HG02763 (cell line): Measurements from ENCODE around the gene ADAMTS8.

Experiments
- ATAC-seq: cut with Tn5 transposase; IDR thresholded peaks from one replicate; pipeline ENCODE4 v1.9.1; 2021; ENCODE audit warnings: mild to moderate bottlenecking, moderate library complexity; ENCODE audit not compliant: unreplicated experiment

Gene ADAMTS8

GRCh38 chr11:130403271-130403804, 25.1 kb downstream of the ADAMTS8 start:
- ATAC-seq = no peak

DNA sequence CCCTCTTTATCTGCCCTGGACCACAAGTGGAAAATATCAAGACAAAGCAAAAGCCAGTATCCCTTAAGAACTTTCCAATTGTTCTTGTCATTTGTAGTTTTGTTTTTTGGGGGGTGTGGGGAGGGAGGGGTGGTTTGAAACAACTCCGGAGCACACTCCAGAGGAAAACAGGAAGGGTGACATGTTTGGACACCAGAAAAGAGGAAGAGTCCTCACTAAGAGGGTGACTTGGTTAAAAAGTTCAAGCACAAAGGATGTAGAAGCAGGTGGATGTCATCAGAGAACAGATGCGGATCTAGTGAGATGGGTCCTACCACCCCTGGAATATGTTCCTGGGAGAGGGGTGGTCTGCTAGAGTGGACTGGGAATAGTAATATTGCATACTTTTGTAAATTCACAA, 25.8 kb downstream of the ADAMTS8 start:
- no peak for ATAC-seq

- ATAC-seq = no peak
These were observed 27.5 kb downstream of the ADAMTS8 start for GRCh38 chr11:130400781-130401483.

GRCh38 chr11:130399196-130399595, 29.2 kb downstream of the ADAMTS8 start:
- ATAC-seq = no peak

DNA sequence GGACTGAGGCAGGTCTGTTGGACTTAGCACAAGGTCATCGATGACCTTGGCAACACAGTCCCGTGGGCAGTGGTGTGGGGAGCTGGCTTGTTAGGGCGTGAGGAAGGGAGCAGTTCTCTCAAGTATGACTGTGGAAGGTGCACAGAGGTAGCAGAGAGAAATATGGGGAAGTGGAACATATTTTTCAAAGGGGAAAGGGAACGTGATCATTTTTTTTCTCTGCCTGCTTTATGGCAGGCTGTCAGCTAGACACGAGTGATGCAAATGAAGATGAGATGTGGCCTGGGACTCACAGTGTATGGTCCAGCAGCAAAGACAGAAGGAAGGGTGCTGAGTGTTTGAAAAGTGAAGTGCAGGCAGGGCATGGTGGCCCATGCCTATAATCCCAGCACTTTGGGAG, 30.6 kb downstream of the ADAMTS8 start:
- ATAC-seq = no peak

DNA sequence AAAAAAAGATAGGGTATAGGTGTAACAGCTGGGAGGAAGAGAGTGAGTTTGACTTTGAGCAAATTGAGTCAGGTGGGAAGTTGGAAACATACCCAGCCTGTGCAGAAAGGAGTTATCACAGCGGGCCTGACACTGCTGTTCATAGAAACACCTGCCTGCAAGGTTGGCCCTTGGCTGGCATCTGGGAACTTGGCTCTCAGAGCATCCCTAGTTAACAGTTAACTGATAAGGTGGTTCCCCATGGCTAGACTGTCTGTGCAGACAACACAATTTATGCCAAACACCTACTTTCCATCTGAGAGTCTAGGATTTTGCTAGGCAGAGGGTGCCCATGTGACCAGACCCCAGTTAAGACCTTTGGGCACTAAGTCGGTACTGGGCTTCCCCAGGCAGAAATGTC, 31.4 kb downstream of the ADAMTS8 start:
- no peak for ATAC-seq

- no peak for ATAC-seq
These were observed 33.8 kb downstream of the ADAMTS8 start for GRCh38 chr11:130394615-130395014.

DNA sequence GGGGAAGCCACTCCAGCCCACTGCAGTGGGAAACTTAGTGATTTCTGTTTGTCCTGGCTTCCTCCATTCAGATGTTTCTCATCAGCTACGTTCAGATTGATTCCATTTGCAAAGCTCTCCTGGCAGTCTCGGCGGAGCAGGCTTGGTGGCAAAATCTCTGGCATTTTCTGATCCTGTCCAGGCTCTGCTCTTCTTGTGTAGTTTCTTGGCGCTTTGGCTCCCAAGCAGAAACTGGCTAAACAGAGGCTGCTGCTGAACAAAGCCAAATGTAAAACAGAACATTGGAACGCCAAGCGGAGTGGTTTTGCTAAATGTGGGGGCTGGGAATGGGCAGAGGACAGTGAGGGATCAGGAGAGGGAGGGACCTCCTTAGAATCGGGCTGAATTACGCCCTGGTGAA, 36.7 kb downstream of the ADAMTS8 start:
- no peak for ATAC-seq

GRCh38 chr11:130390071-130390758, 38.2 kb downstream of the ADAMTS8 start:
- no peak for ATAC-seq

DNA sequence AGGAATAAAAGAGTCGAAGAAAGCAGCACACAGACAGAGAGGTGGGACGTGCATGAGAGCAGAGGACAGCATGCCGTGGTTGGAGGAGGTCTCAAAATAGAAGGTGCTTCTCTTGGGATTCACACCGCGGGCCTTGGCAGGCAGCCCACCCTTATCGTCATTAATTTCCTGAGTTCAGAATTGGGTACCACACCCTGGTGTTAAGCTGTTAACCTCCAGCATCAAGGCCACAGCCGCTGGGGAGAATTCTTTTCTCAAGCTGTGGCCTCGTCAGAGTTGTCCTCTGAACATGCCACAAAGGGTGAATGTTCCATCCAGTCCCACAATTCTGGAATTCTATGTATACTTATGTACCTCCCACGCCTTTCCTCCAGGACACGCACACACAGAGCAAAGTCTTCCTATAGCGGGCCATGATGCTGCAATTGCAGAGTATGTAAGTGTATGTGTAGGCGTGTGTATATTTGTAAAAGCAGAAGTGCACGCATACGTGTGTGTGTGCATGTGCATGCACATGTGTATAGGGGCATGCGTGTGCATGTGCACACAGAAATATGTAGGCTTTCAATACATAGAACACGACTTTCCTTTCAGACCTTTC, 39.0 kb downstream of the ADAMTS8 start:
- no peak for ATAC-seq

DNA sequence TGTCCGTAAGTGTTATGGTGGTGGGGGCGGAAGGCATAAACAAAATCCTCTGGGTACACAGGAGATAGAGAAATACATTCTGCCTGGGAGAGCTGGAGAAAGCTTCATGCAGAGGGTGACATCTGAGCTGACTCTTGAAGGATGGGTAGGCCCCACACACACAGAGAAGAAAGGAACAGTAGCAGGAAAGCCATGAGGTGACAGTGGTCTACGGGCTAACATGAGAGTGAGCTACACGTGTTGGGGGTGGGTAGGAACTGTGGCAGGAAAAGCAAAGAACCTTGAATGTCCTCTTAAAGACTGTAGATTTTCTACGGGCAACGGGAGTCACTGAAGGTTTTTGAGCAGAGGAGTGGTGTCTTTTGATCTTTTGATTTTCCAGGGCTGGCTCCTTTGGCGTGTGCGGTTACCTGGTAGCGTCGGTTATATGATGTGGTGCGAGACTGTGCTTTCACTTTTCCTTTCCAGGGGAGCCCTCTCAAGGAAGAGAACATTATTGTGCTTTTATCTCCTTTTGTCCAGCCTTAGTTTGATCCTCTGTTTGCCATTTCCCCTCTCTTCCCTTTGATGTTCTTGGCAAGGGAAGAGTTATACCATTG, 39.7 kb downstream of the ADAMTS8 start:
- ATAC-seq = no peak

DNA sequence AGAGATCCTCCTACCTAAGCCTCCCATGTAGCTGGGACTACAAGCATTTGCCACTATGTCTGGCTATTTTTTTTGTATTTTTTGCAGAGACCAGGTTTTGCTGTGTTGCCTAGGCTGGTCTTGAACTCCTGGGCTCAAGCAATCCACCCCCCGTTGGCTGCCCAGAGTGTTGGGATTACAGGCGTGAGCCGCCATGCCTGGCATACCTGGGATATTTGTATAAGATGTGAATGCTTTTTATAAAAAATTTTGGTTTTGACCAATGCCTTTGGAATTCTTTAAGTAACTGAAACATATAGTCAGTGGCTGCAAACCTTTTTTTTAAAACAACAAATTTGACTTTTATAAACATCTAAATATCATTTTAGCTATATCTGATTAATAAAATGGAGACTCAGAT, 42.4 kb downstream of the ADAMTS8 start:
- ATAC-seq = no peak

DNA sequence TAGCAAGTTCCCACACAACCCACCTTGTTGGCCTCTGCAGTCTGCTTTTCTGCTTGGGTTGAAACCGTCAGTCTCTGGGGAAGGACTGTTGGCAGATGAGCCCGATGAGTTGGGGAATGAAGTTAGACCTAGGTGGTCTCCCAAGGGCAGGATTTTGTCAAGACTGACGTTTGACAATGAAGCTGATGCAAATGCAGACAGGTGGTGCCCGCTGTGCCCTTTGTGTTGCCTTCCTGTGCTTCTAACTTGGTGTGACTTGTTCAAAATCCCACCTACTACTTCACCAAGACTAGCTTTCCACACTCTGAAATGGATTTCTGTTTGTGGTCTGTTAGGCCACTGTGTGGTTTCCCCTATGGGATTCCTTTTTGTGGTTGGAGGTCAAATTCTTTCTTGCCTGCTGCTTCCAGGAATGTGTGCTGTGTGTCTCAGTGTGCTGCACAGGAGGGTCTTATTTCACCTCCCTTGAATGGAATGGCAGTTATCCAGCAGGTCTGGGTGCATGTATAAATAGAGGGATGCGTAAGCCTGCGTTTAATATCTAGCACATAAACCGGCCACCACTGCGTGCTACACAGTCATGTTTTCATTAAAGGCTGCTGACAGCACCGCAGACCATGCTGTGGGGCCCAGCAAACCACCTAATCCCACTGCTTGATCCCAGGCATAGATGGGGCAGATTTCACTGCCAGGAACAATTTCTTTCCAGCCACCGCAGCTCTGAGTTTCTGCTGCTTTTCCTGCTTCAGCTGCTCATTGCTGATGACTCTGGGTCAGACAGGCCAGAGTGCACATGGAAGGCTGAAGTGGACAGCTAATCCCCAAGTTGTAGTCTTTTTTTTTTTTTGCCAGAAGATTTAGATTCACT, 44.8 kb downstream of the ADAMTS8 start:
- no peak for ATAC-seq

GRCh38 chr11:130381317-130381716, 47.1 kb downstream of the ADAMTS8 start:
- no peak for ATAC-seq

DNA sequence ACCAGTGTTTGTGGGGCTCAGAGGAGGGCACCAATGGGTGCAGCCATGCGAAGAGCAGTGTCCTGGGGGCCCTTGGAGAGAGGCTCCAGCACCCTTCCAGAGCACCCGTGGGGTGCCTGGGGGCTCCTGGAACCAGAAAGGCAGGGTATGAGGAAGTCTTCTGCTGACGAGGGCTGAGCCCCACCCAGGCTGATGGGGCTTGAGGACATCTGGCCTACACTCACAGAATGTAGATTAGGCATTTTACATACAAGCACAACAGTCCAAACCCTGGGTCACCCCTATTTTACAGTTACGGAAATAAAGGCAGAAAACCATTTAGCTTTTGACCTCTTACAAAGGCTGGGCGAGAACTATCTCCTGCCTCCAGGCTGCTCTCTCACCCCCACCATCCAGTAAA, 47.6 kb downstream of the ADAMTS8 start:
- ATAC-seq = no peak

DNA sequence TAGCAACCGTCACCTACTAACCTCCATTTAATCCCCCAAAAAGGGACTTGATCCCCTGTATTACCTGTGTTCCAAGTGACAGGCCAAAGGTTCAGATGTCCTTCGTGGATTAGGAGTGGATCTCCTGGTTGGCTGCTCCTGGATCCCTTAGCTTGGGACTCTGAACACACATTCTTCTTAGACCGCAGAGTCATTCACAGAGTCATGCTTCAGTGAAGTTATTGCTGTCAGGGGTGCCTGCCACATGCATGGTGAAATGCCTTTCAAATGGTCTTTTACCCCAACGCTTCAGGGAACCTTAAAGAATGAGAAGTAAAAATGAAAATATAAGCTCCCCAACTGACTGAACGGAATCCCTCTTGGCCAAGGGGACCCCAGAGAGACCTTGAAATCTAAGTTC, 49.1 kb downstream of the ADAMTS8 start:
- no peak for ATAC-seq

DNA sequence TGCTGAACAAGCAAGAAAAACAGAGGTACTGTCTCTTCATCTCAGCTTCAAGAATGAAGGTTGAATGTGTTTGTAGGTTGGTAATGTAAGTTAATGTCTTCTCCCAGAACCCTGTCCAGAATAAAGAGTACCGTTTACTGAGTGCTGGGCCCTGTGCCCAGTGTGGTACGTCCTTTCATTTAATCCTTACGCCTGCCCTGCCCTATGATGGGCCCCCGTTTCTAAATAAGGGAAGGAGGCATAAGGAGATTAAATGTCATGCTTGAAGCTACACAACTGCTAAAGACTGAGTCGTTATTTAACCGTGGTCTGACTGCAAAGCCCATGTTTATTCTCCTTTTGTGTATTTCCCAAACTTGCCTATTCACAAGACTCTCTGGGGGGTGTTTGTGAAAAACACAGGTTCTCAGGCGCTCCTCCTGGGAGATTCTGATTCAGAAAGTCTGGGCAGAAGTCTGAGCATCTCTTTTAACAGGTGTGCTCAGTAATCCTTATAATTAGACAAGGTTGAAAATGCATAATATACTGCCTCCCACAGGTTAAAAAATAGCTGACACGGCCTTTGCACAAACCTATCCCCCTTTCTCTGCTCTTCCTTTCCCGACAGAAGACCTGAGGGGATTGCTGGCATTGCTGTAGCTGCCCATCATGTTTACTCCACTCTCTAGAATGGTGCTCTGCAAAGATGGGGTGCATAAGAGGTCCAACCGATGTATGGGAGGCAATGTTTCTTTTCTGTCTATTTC, 57.4 kb downstream of the ADAMTS8 start:
- ATAC-seq = no peak

DNA sequence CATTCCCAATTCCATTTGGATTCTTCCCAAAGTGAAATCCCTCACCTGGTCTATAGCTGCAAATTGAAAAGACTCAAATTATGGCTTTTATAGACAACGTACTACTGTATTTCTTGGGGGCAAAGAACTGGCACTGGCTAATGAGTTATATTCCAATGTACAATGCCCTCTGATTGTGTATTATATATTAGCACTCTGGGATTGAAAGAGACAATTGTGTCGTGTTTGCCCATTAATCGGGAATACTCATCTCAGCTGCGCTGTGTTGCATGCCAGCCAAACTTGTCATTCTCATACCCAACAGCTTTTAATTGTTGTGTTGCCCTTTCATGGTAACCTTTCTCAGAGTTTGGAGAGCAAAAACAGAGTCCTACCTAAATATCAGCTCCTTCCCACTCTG, 58.7 kb downstream of the ADAMTS8 start:
- ATAC-seq = no peak

DNA sequence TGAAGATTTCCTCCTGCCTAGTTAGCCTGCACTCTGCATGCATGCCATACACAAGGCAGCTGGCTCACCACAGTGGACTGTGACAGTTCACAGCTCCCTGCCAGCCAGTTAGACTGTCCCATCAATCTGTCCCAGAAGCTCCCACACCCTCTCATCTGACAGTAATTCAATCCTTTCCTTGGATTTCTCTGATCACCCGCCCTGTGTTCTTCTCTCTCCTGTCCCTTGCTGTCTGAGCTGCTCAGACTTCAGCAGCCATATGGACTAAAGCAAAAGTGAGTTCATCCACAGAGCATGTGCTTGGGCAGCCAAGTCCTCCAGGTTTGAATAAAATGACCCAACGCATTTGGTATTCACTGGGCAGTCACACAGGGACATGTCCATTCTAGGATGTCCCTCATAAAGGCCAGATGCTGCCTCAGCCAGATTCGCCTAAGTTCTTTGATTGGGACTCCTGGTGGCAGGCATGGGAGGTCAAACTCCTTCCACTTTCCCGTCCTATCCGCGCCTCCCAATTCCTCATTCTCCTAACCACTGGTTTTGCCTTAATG, 59.2 kb downstream of the ADAMTS8 start:
- ATAC-seq = no peak

GRCh38 chr11:130359419-130359818, 69.0 kb downstream of the ADAMTS8 start:
- no peak for ATAC-seq
